T-cell (primary cell): Measurements from ENCODE around the gene SLC23A1. TPM values are rescaled to one million over a fixed set of nuclear protein-coding genes. Genes with fewer than 3 reads are reported as not detected.
"Not testable (repeated sequence)": the region's sequence is repeated elsewhere in the genome, so short reads cannot be mapped to it uniquely, and the experiment has no call there.

Experiments
- ATAC-seq, 4 experiments: fragments of 200-7000 bp in 3 of 4; fragments of 150-1000 bp in 1 of 4; cut with Tn5 transposase; replicated peaks in 1 of 4; 1 replicate in 3 of 4; 2 replicates in 1 of 4; pipeline ENCODE4 v1.10.0; 2021; ENCODE audit warnings: moderate library complexity in 3 of 4, mild to moderate bottlenecking in 2 of 4, moderate number of reproducible peaks in 1 of 4
- CTCF ChIA-PET, 2 donors: fragments of 300-600 bp; sonication (Branson Sonifier 250); formaldehyde crosslinking; loops; one replicate each; lab custom pipeline; 2022; ENCODE audit warnings: antibody characterized with exemption in 2 of 2; lab: Charles Lee
- POLR2A ChIA-PET, 2 donors: fragments of 300-600 bp; sonication (Branson Sonifier 250); formaldehyde crosslinking; loops; one replicate each; lab custom pipeline; 2022; ENCODE audit warnings: antibody characterized with exemption in 2 of 2; lab: Charles Lee
- DNase-seq, 35 experiments: peaks; one replicate each; pipeline versions ENCODE4 v3.0.0 to v3.0.0-alpha.2; 2013 to 2023
- H3K27ac ChIP-seq: one replicate; pipeline ENCODE4 v1.5.1; 2013; ENCODE audit warnings: low read length
- H3K27me3 ChIP-seq, 2 experiments: replicated peaks in 1 of 2; 1 replicate in 1 of 2; 2 replicates in 1 of 2; pipeline versions ENCODE4 v1.6.1 to v1.7.0; 2013; ENCODE audit warnings: low read length in 1 of 2, mixed read lengths in 1 of 2; ENCODE audit not compliant: control insufficient read depth in 2 of 2, insufficient read depth in 2 of 2; ENCODE audit errors: extremely low read depth in 1 of 2
- H3K36me3 ChIP-seq, 2 donors: 1 replicate in 1 of 2; 2 replicates in 1 of 2; pipeline versions ENCODE4 v1.6.1 to v1.7.0; 2013; ENCODE audit warnings: low read length in 1 of 2; ENCODE audit not compliant: control insufficient read depth in 2 of 2, insufficient read depth in 1 of 2; ENCODE audit errors: extremely low read depth in 1 of 2
- H3K4me1 ChIP-seq, 2 experiments: 1 replicate in 1 of 2; 2 replicates in 1 of 2; pipeline versions ENCODE4 v1.6.1 to v1.7.0; 2013; ENCODE audit warnings: low read length in 2 of 2, mixed read lengths in 1 of 2; ENCODE audit not compliant: insufficient read depth in 2 of 2, control insufficient read depth in 1 of 2; ENCODE audit errors: extremely low read depth in 1 of 2
- H3K4me3 ChIP-seq, 2 donors: 1 replicate in 1 of 2; 2 replicates in 1 of 2; pipeline versions ENCODE4 v1.5.1 to v1.7.0; 2013; ENCODE audit warnings: mild to moderate bottlenecking in 2 of 2, low read length in 1 of 2, moderate library complexity in 1 of 2; ENCODE audit not compliant: control insufficient read depth in 1 of 2; ENCODE audit errors: extremely low read depth in 1 of 2
- H3K9me3 ChIP-seq: 2 replicates; pipeline ENCODE4 v1.7.0; 2013
- H3K27ac Mint-ChIP-seq, 2 donors: one replicate each; pipeline ENCODE4 v1.8.0; 2020 to 2021; ENCODE audit warnings: mild to moderate bottlenecking in 2 of 2, mixed read lengths in 2 of 2
- H3K27me3 Mint-ChIP-seq, 2 donors: one replicate each; pipeline ENCODE4 v1.8.0; 2021 to 2022; ENCODE audit warnings: mixed read lengths in 2 of 2
- H3K36me3 Mint-ChIP-seq: one replicate; pipeline ENCODE4 v1.8.0; 2021; ENCODE audit warnings: mixed read lengths
- H3K4me1 Mint-ChIP-seq, 3 donors: one replicate each; pipeline ENCODE4 v1.8.0; 2020 to 2022; ENCODE audit warnings: mixed read lengths in 3 of 3, mild to moderate bottlenecking in 1 of 3
- H3K4me3 Mint-ChIP-seq, 3 donors: one replicate each; pipeline ENCODE4 v1.8.0; 2020 to 2022; ENCODE audit warnings: mild to moderate bottlenecking in 3 of 3, mixed read lengths in 3 of 3, moderate library complexity in 3 of 3
- H3K9me3 Mint-ChIP-seq, 3 donors: one replicate each; pipeline ENCODE4 v1.8.0; 2020 to 2022; ENCODE audit warnings: mixed read lengths in 3 of 3
- WGBS: methylation state at CpG from one replicate; pipeline ENCODE4 v1.1.5; 2013; ENCODE audit warnings: missing lambda C conversion rate; ENCODE audit not compliant: insufficient coverage; 5-methylcytosine and 5-hydroxymethylcytosine counted together
- total RNA-seq, 35 experiments: library from RNA in 6 of 35; stranded (reverse) in 6 of 35; fragments of 120-200 nt in 1 of 35; gene quantifications; one replicate each; pipeline versions ENCODE4 v1.2.1 to v1.2.4 and lab custom pipeline; 2013 to 2026

The SLC23A1 gene
- total RNA-seq, 5 donors from 2014 or later (not counting 1 experiment from before 2014, with no cell fraction given) = 0.15 to 0.86 TPM; not detected in 3

DNA sequence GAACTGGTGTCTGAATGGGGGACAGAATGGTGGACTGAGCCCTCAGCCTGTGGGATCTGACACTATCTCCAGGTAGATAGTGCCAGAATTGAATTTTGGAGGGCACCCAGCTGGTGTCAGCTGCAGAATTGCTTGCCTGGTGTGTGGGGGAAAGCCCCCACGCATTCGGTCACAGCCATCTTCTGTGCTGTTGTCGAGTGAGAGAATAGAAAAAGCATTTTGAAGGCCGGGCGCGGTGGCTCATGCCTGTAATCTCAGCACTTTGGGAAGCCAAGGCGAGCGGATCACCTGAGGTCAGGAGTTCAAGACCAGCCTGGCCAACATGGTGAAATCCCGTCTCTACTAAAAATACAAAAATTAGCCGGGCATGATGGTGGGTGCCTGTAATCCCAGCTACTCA lies 3.9 kb upstream of the SLC23A1 start:
- H3K4me3 ChIP-seq, DNase-seq, H3K27me3 ChIP-seq, H3K4me3 Mint-ChIP-seq, H3K36me3 ChIP-seq, H3K36me3 Mint-ChIP-seq, CTCF ChIA-PET, H3K9me3 ChIP-seq, POLR2A ChIA-PET, ATAC-seq, H3K27me3 Mint-ChIP-seq, H3K27ac ChIP-seq, H3K9me3 Mint-ChIP-seq: not testable (repeated sequence)
- Mint-ChIP-seq H3K27ac (peak overlapping the region; percentile 52 to 98), H3K4me1 (peaks cover 48 to 68% (median 60%) of the 10 kb centered on the region in 3 donors)
- WGBS = 95% methylated on average over 3 of the region's 10 CpGs
- peaks cover 5 to 64% of the 10 kb centered on the region in 2 experiments for H3K4me1 ChIP-seq

DNA sequence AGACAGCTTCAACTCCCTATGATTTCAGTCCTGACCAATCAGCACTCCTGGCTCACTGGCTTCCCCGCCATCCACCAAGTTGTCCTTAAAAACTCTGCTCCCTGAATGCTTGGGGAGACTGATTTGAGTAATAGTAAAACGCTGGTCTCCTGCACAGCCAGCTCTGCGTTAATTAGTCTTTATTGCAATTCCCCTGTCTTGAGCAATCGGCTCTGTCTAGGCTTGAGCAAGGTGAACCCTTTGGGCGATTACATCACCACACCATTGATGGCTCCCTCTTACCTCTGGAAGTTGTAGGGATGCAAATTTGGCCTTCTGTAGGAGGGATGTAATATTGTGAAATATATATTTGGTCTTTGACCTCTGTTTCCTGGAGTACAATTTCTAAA lies 2.9 kb upstream of the SLC23A1 start:
- no CpG with 5 or more reads among the region's 5 CpGs for WGBS
- H3K9me3 ChIP-seq = no peaks in the 10 kb centered on the region
- Mint-ChIP-seq H3K4me1 (peaks cover 39 to 59% (median 52%) of the 10 kb centered on the region in 3 donors), H3K36me3 (no peaks in the 10 kb centered on the region), H3K9me3 (no peaks in the 10 kb centered on the region), H3K4me3 (peak overlapping the region in 2 of 3 donors; percentile 22 to 78), H3K27ac (peak overlapping the region; percentile 94 to 98), H3K27me3 (no peaks in the 10 kb centered on the region)
- ChIA-PET CTCF (interaction anchor here in 1 of 2 donors (0.6 kb wide), 1 partner anchor 29 kb away, joined by 4 read pairs; no protein-coding TSS in a partner anchor), POLR2A (interaction anchor here in 1 of 2 donors (0.7 kb wide), 1 partner anchor 29 kb away, joined by 3 read pairs; no protein-coding TSS in a partner anchor)
- H3K27ac ChIP-seq = peak overlapping the region; percentile 80
- H3K27me3 ChIP-seq = no peaks in the 10 kb centered on the region
- H3K4me3 ChIP-seq = no peak overlapping the region
- H3K4me1 ChIP-seq = peaks cover 5 to 55% of the 10 kb centered on the region in 2 experiments
- DNase-seq (no peak), ATAC-seq (no peak)
- no peaks in the 10 kb centered on the region for H3K36me3 ChIP-seq

DNA sequence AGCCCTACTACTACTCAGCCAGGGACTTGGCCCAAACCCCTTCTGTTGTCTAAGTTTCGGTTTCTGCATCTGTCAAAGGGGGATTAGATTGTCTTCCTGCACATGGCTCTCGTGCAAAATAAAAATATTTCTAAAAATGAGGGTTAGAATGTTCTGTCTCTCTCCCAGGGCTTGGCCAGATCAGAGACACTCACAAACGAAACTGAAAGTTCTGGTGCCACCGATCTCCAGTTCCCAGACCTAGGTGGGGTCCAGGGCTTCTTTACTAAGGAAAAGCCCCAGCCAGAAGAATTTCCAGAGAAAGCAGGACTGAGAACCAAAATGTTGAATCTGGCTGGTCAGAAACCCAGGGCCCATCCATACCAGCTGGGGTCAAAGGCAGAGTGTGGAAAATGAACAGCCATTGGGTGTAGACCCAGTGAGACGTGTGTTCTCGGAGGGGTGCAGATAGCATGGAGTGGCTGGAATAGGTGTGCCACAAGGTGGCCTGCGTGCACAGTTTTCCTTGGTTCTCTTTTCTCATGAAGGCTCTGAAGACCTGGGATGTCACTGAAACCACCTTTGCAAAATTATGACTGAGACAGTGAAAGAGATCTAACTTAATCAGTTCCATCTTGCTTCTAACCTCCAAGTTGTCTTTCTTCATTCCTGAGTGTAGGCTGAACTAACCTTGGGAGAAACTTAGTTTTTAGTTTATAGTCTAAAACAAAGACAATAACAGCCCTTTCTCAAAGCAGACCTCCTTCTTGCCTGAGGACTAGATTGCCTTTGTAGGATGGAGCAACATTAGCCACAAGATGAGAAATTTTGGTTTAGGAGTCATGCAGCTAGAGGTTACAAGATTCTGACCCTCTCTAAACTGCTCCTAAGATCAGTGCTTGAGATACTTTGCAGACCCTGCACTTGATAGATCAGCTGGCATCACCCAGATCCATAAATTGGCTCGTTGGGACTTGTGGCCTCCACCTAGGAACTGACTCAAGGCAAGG lies 2.3 kb upstream of the SLC23A1 start:
- no peaks in the 10 kb centered on the region for H3K9me3 Mint-ChIP-seq
- 53% methylated on average over 4 of the region's 8 CpGs for WGBS
- peak overlapping the region; percentile 94 to 98 for H3K27ac Mint-ChIP-seq
- ATAC-seq (peak; percentile 43 to 59 (median 55)), DNase-seq (peak in 3 of 35 experiments; percentile 13 to 55 (median 27))
- peaks cover 32 to 52% (median 45%) of the 10 kb centered on the region in 3 donors for H3K4me1 Mint-ChIP-seq
- H3K4me3 Mint-ChIP-seq = peak overlapping the region; percentile 78 to 82 (median 82)
- H3K27me3 Mint-ChIP-seq = no peaks in the 10 kb centered on the region
- no peaks in the 10 kb centered on the region for H3K36me3 Mint-ChIP-seq
- ChIA-PET CTCF (interaction anchor here in 1 of 2 donors (0.6 kb wide), 1 partner anchor 29 kb away, joined by 4 read pairs; no protein-coding TSS in a partner anchor), POLR2A (interaction anchor here in 1 of 2 donors (0.5 to 0.7 kb wide), 2 partner anchors 28 to 194 kb away, joined by 3 read pairs; no protein-coding TSS in a partner anchor)
- H3K27me3 ChIP-seq = no peaks in the 10 kb centered on the region
- H3K4me1 ChIP-seq = peaks cover 5 to 48% of the 10 kb centered on the region in 2 experiments
- H3K9me3 ChIP-seq = no peaks in the 10 kb centered on the region
- peak overlapping the region; percentile 46 to 69 for H3K4me3 ChIP-seq
- no peaks in the 10 kb centered on the region for H3K36me3 ChIP-seq
- H3K27ac ChIP-seq = peak overlapping the region; percentile 80

DNA sequence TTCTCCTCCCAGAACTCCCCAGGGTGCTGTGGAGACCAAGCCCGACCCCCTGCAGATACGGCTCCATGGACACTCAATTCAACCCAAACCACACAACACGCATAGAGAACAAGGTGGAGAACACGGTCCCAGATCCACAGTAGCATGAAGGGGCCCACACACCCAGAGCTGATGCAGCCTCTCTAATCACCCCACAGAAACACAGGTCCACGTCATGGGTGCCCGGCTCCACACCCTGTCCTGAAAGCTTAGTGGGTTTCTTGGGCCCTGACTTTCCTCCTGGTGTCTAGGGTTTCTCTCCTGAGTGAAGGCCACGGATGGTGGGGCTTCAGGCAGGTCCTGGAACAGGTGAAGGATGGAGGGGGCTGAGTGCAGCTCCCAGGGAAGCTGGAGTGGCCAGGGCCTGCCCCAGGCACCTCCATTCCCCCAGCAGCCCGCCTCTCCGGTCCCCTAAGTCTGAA lies 1.5 kb upstream of the SLC23A1 start:
- Mint-ChIP-seq H3K27ac (peak overlapping the region; percentile 94 to 98), H3K27me3 (no peaks in the 10 kb centered on the region), H3K36me3 (no peaks in the 10 kb centered on the region), H3K4me1 (peaks cover 27 to 45% (median 37%) of the 10 kb centered on the region in 3 donors), H3K4me3 (peak overlapping the region; percentile 78 to 82 (median 82)), H3K9me3 (no peaks in the 10 kb centered on the region)
- Histone ChIP-seq H3K36me3 (no peaks in the 10 kb centered on the region), H3K4me1 (peaks cover 5 to 40% of the 10 kb centered on the region in 2 experiments), H3K27me3 (no peaks in the 10 kb centered on the region), H3K27ac (peak overlapping the region; percentile 80), H3K4me3 (peak overlapping the region; percentile 46 to 69), H3K9me3 (no peaks in the 10 kb centered on the region)
- DNase-seq (no peak), ATAC-seq (peak in 1 of 4 experiments; percentile 22)
- ChIA-PET CTCF (no interaction called here), POLR2A (interaction anchor here in 1 of 2 donors (0.5 kb wide), 1 partner anchor 193 kb away, joined by 3 read pairs; no protein-coding TSS in a partner anchor)
- 64% methylated on average over 5 of the region's 9 CpGs for WGBS

DNA sequence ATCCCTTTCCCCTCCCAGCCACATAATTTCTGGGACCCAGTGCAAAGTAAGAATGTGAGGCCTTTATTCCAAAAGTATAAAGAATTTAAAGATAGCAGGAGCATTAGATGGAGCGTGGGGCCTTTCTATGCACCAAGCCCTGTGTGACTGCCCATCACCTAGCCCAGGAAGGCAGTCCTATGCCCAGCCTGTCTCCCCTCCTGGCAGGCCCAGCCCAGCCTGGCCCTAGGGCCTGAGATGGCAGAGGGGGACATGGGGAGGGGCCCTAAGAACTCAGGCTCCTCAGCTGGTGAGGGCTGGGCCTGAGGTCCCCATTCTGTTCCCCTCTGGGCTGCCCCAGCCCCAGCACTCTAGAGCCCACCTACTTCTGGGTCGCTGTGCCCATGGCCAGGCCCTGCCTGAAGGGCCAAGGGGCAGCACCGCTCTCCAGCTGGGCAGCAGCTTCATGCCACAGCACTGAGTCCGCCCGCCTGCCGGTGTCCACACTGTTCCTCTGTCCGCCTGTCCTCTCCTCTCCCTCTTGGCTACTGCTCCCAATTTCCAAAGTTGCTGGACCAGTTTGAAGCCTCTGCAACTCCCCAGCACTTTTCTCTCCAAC lies 995 bp upstream of the SLC23A1 start:
- CTCF ChIA-PET = no interaction called here
- DNase-seq (no peak), ATAC-seq (no peak)
- H3K27ac Mint-ChIP-seq = peak overlapping the region; percentile 94 to 98
- Histone ChIP-seq H3K36me3 (no peaks in the 10 kb centered on the region), H3K27me3 (no peaks in the 10 kb centered on the region), H3K27ac (peak overlapping the region; percentile 80), H3K9me3 (no peaks in the 10 kb centered on the region), H3K4me1 (peaks cover 3 to 35% of the 10 kb centered on the region in 2 experiments), H3K4me3 (no peak overlapping the region)
- peak overlapping the region; percentile 78 to 82 (median 82) for H3K4me3 Mint-ChIP-seq
- no peaks in the 10 kb centered on the region for H3K36me3 Mint-ChIP-seq
- WGBS = 93% methylated on average over 7 of the region's 7 CpGs
- no peaks in the 10 kb centered on the region for H3K27me3 Mint-ChIP-seq
- peaks cover 27 to 41% (median 32%) of the 10 kb centered on the region in 3 donors for H3K4me1 Mint-ChIP-seq
- POLR2A ChIA-PET = no interaction called here
- no peaks in the 10 kb centered on the region for H3K9me3 Mint-ChIP-seq

DNA sequence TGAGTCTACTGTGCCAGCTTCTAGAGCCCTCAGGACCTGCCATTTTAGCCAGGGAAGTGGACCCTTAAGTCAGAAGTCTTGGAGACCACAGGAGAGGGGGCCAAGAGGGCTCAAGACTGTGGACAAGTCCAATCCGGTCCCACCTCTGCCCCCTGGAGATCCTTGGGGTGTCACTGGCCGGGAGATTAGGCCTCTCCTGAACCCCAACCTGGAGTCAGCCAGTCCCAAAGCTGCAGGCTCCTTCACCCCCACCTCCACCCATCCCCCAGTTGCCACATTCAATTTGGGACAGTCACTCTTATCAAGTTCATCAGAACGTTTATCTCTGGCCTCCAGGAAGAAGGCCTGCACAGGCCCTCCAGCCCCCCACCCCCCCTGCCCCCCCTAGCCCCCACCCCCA lies 290 bp downstream of the SLC23A1 start:
- H3K4me1 Mint-ChIP-seq = peaks cover 24 to 38% (median 28%) of the 10 kb centered on the region in 3 donors
- H3K36me3 Mint-ChIP-seq = no peaks in the 10 kb centered on the region
- no peak for DNase-seq
- no peak overlapping the region for H3K27ac ChIP-seq
- ChIA-PET POLR2A (no interaction called here), CTCF (no interaction called here)
- H3K9me3 Mint-ChIP-seq = no peaks in the 10 kb centered on the region
- no peaks in the 10 kb centered on the region for H3K27me3 Mint-ChIP-seq
- no peak overlapping the region for H3K4me3 Mint-ChIP-seq
- no peak overlapping the region for H3K27ac Mint-ChIP-seq
- H3K9me3 ChIP-seq = no peaks in the 10 kb centered on the region
- H3K4me1 ChIP-seq = peaks cover 3 to 25% of the 10 kb centered on the region in 2 experiments
- H3K27me3 ChIP-seq = no peaks in the 10 kb centered on the region
- no peaks in the 10 kb centered on the region for H3K36me3 ChIP-seq
- no peak for ATAC-seq
- WGBS = 86% methylated on average over 2 of the region's 3 CpGs
- H3K4me3 ChIP-seq = no peak overlapping the region
